H1 (cell line): ENCODE data around the gene RGL1. TPM values are rescaled to one million over a fixed set of nuclear protein-coding genes. Genes with fewer than 3 reads are reported as not detected.

Source experiments
- ZNF274 ChIP-seq: IDR thresholded peaks from 2 replicates; pipeline ENCODE4 v1.7.0; 2012; ENCODE audit warnings: low read length, borderline replicate concordance; ENCODE audit errors: extremely low read depth
- polyA plus RNA-seq, 7 experiments: library from polyadenylated mRNA; depleted of rRNA in 3 of 7; stranded (reverse) in 5 of 7; unstranded in 2 of 7; fragments of >200 nt in 5 of 7; fragments of 200-250 nt in 2 of 7; gene quantifications; 1 replicate in 5 of 7; 2 replicates in 1 of 7; 4 replicates in 1 of 7; pipeline versions ENCODE4 v1.2.1 to v1.2.3, GENCODE V29; 2011 to 2013; ENCODE audit warnings: missing spikeins in 2 of 7, mixed read lengths in 2 of 7
- total RNA-seq: library from RNA; stranded (reverse); fragmentation: NEBNext Ultra II Directional; extraction: Animal tissue kit (Norgen Biotek cat#: 25700); gene quantifications from 2 replicates; pipeline ENCODE4 v1.2.1, GENCODE V29; 2021

Gene RGL1
- total and polyA plus RNA-seq, 2 of the 8 experiments (the other 6 are each of a cell fraction or from before 2014, with no cell fraction given), result 0.98 to 2.4 TPM

- TF ChIP-seq ZNF274, result no peak
Measured at GRCh38 chr1:183934314-183934713, 129.4 kb downstream of the RGL1 start (continued).
